Endodermal cell (in vitro differentiated cells): Measurements from ENCODE around the gene CLEC16A. TPM values are rescaled to one million over a fixed set of nuclear protein-coding genes. Genes with fewer than 3 reads are reported as not detected.

Experiments used
- DNase-seq: peaks from one replicate; pipeline ENCODE4 v3.0.0-alpha.2; 2017
- H3K27ac ChIP-seq: 2 replicates; pipeline ENCODE4 v1.5.1; 2013; ENCODE audit warnings: mild to moderate bottlenecking, low read depth, low read length, moderate library complexity
- H3K27me3 ChIP-seq: 2 replicates; pipeline ENCODE4 v1.6.1; 2013; ENCODE audit warnings: mild to moderate bottlenecking, low read length, moderate library complexity; ENCODE audit not compliant: insufficient read depth, control insufficient read depth, poor library complexity, severe bottlenecking
- H3K36me3 ChIP-seq: 2 replicates; pipeline ENCODE4 v1.7.0; 2013; ENCODE audit warnings: mild to moderate bottlenecking, low read length, moderate library complexity; ENCODE audit not compliant: control insufficient read depth, insufficient read depth
- H3K4me1 ChIP-seq: one replicate; pipeline ENCODE4 v1.7.0; 2013; ENCODE audit warnings: low read length; ENCODE audit not compliant: control insufficient read depth, insufficient read depth
- H3K4me3 ChIP-seq: 2 replicates; pipeline ENCODE4 v1.5.1; 2013; ENCODE audit warnings: mild to moderate bottlenecking, low read length, moderate library complexity
- H3K9ac ChIP-seq: 2 replicates; pipeline ENCODE4 v1.6.1; 2013; ENCODE audit warnings: mild to moderate bottlenecking, low read length, moderate library complexity; ENCODE audit not compliant: poor library complexity, severe bottlenecking; ENCODE audit errors: extremely low read depth
- H3K9me3 ChIP-seq: 2 replicates; pipeline ENCODE4 v1.6.1; 2013; ENCODE audit warnings: mild to moderate bottlenecking, low read length, moderate library complexity; ENCODE audit not compliant: control insufficient read depth
- H3K27ac Mint-ChIP-seq: 2 replicates; pipeline ENCODE4 v1.8.0; 2020; ENCODE audit warnings: mixed read lengths
- H3K27me3 Mint-ChIP-seq: 2 replicates; pipeline ENCODE4 v1.8.0; 2021; ENCODE audit warnings: mild to moderate bottlenecking, mixed read lengths; ENCODE audit not compliant: insufficient read depth
- H3K36me3 Mint-ChIP-seq: 2 replicates; pipeline ENCODE4 v1.8.0; 2020; ENCODE audit warnings: low read depth, mixed read lengths
- H3K4me1 Mint-ChIP-seq: 2 replicates; pipeline ENCODE4 v1.8.0; 2020; ENCODE audit warnings: mixed read lengths
- H3K4me3 Mint-ChIP-seq: 2 replicates; pipeline ENCODE4 v1.8.0; 2020; ENCODE audit warnings: mild to moderate bottlenecking, moderate library complexity, mixed read lengths
- H3K9me3 Mint-ChIP-seq: 2 replicates; pipeline ENCODE4 v1.8.0; 2020; ENCODE audit warnings: mild to moderate bottlenecking, mixed read lengths
- CTCF ChIP-seq: fragments of 200-600 bp; sonication (generic); conservative IDR thresholded peaks from 2 replicates; pipeline ENCODE4 v1.5.0; 2021; ENCODE audit warnings: antibody characterized with exemption, mild to moderate bottlenecking
- whole genome bisulfite sequencing, 2 experiments: methylation state at CpG; one replicate each; pipeline versions ENCODE4 v1.1.5 to v1.1.7; 2013; ENCODE audit warnings: missing lambda C conversion rate in 2 of 2, mixed read lengths in 1 of 2; ENCODE audit not compliant: insufficient coverage in 1 of 2, insufficient read length in 1 of 2; 5-methylcytosine and 5-hydroxymethylcytosine counted together
- total RNA-seq, 2 donors: library from RNA; stranded (reverse); fragmentation: NEBNext Ultra II Directional in 1 of 2; extraction: Animal tissue kit (Norgen Biotek cat#: 25700) in 1 of 2; gene quantifications; 2 replicates in 1 of 2; 3 replicates in 1 of 2; pipeline ENCODE4 v1.2.1, GENCODE V29; 2021

The CLEC16A gene
- total RNA-seq, 2 donors from 2014 or later = 19.5 to 28.3 TPM

- Mint-ChIP-seq H3K36me3 (peaks cover 76% of the 10 kb centered on the region), H3K27ac (no peak overlapping the region), H3K4me3 (no peak overlapping the region), H3K4me1 (no peaks in the 10 kb centered on the region), H3K9me3 (peaks cover 30% of the 10 kb centered on the region), H3K27me3 (no peaks in the 10 kb centered on the region)
- Histone ChIP-seq H3K36me3 (peaks cover 48% of the 10 kb centered on the region), H3K9ac (no peak overlapping the region), H3K4me3 (no peak overlapping the region), H3K27me3 (no peaks in the 10 kb centered on the region), H3K27ac (no peak overlapping the region), H3K9me3 (peaks cover 34% of the 10 kb centered on the region), H3K4me1 (no peaks in the 10 kb centered on the region)
- DNase-seq = no peak
- 91% methylated on average over 3 of the region's 3 CpGs; no CpG with 5 or more reads in 1 of the 2 experiments for WGBS, 2 experiments
- no peak for TF ChIP-seq CTCF
Observed at GRCh38 chr16:11025120-11025531, 80.8 kb downstream of the CLEC16A start.

- H3K4me3 ChIP-seq = no peak overlapping the region
- Mint-ChIP-seq H3K4me3 (no peak overlapping the region), H3K27me3 (no peaks in the 10 kb centered on the region), H3K27ac (no peak overlapping the region), H3K9me3 (peaks cover 30% of the 10 kb centered on the region), H3K36me3 (peaks cover 72% of the 10 kb centered on the region), H3K4me1 (peaks cover 31% of the 10 kb centered on the region)
- H3K27ac ChIP-seq = no peak overlapping the region
- no peak for DNase-seq
- peaks cover 73% of the 10 kb centered on the region for H3K36me3 ChIP-seq
- no peak for TF ChIP-seq CTCF
- H3K27me3 ChIP-seq = no peaks in the 10 kb centered on the region
- peaks cover 15% of the 10 kb centered on the region for H3K4me1 ChIP-seq
- H3K9ac ChIP-seq = no peak overlapping the region
- H3K9me3 ChIP-seq = peaks cover 34% of the 10 kb centered on the region
Observed at GRCh38 chr16:11029948-11030347, 85.6 kb downstream of the CLEC16A start.

DNA sequence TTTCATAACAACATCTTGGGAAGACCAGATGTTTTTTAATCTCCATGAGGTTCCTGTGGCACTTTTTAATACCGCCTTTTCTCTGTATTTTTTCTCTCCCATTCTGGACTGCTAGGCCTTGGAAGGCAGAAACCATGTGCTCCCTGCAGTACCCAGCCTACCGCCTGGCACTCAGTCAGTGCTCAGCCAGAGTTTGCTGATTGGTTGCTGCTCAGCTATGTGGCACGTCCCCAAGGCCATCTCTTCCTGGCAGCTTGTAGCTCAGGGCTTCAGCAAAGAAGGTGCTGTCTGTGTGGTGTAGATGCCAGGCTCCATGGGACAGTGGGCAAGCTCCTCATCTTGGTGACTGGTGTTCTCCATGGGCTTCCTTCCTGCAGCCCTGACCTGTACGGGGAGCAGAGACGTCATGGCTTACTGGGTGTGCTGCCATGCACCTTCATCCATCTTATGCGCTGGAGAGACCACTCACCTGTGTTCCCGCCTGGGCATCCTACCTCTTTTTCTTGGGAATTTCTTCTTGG, 86.7 kb downstream of the CLEC16A start:
- H3K27me3 ChIP-seq = no peaks in the 10 kb centered on the region
- H3K36me3 ChIP-seq = peaks cover 63% of the 10 kb centered on the region
- H3K4me3 ChIP-seq = no peak overlapping the region
- H3K9ac ChIP-seq = no peak overlapping the region
- Mint-ChIP-seq H3K36me3 (peaks cover 66% of the 10 kb centered on the region), H3K9me3 (peaks cover 30% of the 10 kb centered on the region), H3K4me3 (no peak overlapping the region), H3K4me1 (peaks cover 33% of the 10 kb centered on the region), H3K27me3 (no peaks in the 10 kb centered on the region), H3K27ac (no peak overlapping the region)
- no peak for DNase-seq
- no peak overlapping the region for H3K27ac ChIP-seq
- H3K9me3 ChIP-seq = peaks cover 24% of the 10 kb centered on the region
- peaks cover 15% of the 10 kb centered on the region for H3K4me1 ChIP-seq
- 86 to 95% methylated on average over 5 to 7 of the region's 7 CpGs for WGBS, 2 experiments
- TF ChIP-seq CTCF = no peak
